Nephron (organoid): Measurements from ENCODE around the gene NOP56.

Source experiments
- H3K27ac Mint-ChIP-seq, 3 experiments: 2 replicates each; pipeline ENCODE4 v1.8.0; 2020; ENCODE audit warnings: mixed read lengths in 3 of 3, mild to moderate bottlenecking in 2 of 3, moderate library complexity in 1 of 3
- H3K27me3 Mint-ChIP-seq: 2 replicates; pipeline ENCODE4 v1.8.0; 2021; ENCODE audit warnings: low read depth, mild to moderate bottlenecking, moderate library complexity, mixed read lengths
- H3K36me3 Mint-ChIP-seq: 2 replicates; pipeline ENCODE4 v1.8.0; 2020; ENCODE audit warnings: low read depth, mixed read lengths
- H3K4me1 Mint-ChIP-seq: 2 replicates; pipeline ENCODE4 v1.8.0; 2020; ENCODE audit warnings: mixed read lengths
- H3K4me3 Mint-ChIP-seq, 3 experiments: 2 replicates each; pipeline ENCODE4 v1.8.0; 2020; ENCODE audit warnings: mild to moderate bottlenecking in 3 of 3, mixed read lengths in 3 of 3, moderate library complexity in 2 of 3
- H3K9me3 Mint-ChIP-seq: 2 replicates; pipeline ENCODE4 v1.8.0; 2020; ENCODE audit warnings: mixed read lengths
- CTCF ChIP-seq, 3 experiments: fragments of 200-600 bp; sonication (generic); IDR thresholded peaks; one replicate each; pipeline ENCODE4 v1.5.0; 2021; ENCODE audit warnings: antibody characterized with exemption in 3 of 3; ENCODE audit not compliant: unreplicated experiment in 3 of 3

NOP56 gene

GRCh38 chr20:2610326-2610725 is 42.1 kb upstream of the NOP56 start:
- Mint-ChIP-seq H3K4me1 (no peaks in the 10 kb centered on the region), H3K9me3 (peaks cover 11% of the 10 kb centered on the region), H3K27ac (no peak overlapping the region), H3K27me3 (peaks cover 16% of the 10 kb centered on the region), H3K4me3 (no peak overlapping the region), H3K36me3 (peaks cover 3% of the 10 kb centered on the region)
- no peak for TF ChIP-seq CTCF (IDR thresholded peaks at IDR 0.05; ENCODE audit: unreplicated experiment in 3 of 3)

GRCh38 chr20:2610941-2611720 is 41.3 kb upstream of the NOP56 start:
- Mint-ChIP-seq H3K9me3 (peaks cover 13% of the 10 kb centered on the region), H3K4me3 (no peak overlapping the region), H3K4me1 (no peaks in the 10 kb centered on the region), H3K27me3 (peaks cover 10% of the 10 kb centered on the region), H3K27ac (no peak overlapping the region), H3K36me3 (peaks cover 3% of the 10 kb centered on the region)
- TF ChIP-seq CTCF (IDR thresholded peaks at IDR 0.05; ENCODE audit: unreplicated experiment in 3 of 3) = no peak

- no peak for TF ChIP-seq CTCF (IDR thresholded peaks at IDR 0.05; ENCODE audit: unreplicated experiment in 3 of 3)
- no peaks in the 10 kb centered on the region for H3K4me1 Mint-ChIP-seq
- peaks cover 3% of the 10 kb centered on the region for H3K36me3 Mint-ChIP-seq
- H3K27ac Mint-ChIP-seq = no peak overlapping the region
- H3K4me3 Mint-ChIP-seq = no peak overlapping the region
- H3K9me3 Mint-ChIP-seq = peaks cover 12% of the 10 kb centered on the region
- peaks cover 13% of the 10 kb centered on the region for H3K27me3 Mint-ChIP-seq
Observed at GRCh38 chr20:2612073-2612472, 40.4 kb upstream of the NOP56 start.

GRCh38 chr20:2616634-2617033 is 35.8 kb upstream of the NOP56 start:
- peaks cover 10% of the 10 kb centered on the region for H3K9me3 Mint-ChIP-seq
- no peak for TF ChIP-seq CTCF (IDR thresholded peaks at IDR 0.05; ENCODE audit: unreplicated experiment in 3 of 3)
- H3K27me3 Mint-ChIP-seq = peaks cover 14% of the 10 kb centered on the region
- no peak overlapping the region for H3K4me3 Mint-ChIP-seq
- H3K27ac Mint-ChIP-seq = no peak overlapping the region
- H3K36me3 Mint-ChIP-seq = no peaks in the 10 kb centered on the region
- H3K4me1 Mint-ChIP-seq = no peaks in the 10 kb centered on the region

- Mint-ChIP-seq H3K4me3 (no peak overlapping the region), H3K36me3 (no peaks in the 10 kb centered on the region)
Observed at GRCh38 chr20:2617099-2617714, 35.2 kb upstream of the NOP56 start.

More at GRCh38 chr20:2617099-2617714, 35.2 kb upstream of the NOP56 start:
- H3K9me3 Mint-ChIP-seq = peaks cover 10% of the 10 kb centered on the region
- TF ChIP-seq CTCF (IDR thresholded peaks at IDR 0.05; ENCODE audit: unreplicated experiment in 3 of 3) = no peak
- no peaks in the 10 kb centered on the region for H3K4me1 Mint-ChIP-seq
- no peak overlapping the region for H3K27ac Mint-ChIP-seq
- peaks cover 14% of the 10 kb centered on the region for H3K27me3 Mint-ChIP-seq
